Karpas-422 (cell line): Measurements from ENCODE around the gene YJU2. TPM values are rescaled to one million over a fixed set of nuclear protein-coding genes. Genes with fewer than 3 reads are reported as not detected.
"Not testable (repeated sequence)": the region's sequence is repeated elsewhere in the genome, so short reads cannot be mapped to it uniquely, and the experiment has no call there.

ENCODE experiments used
- DNase-seq: peaks from one replicate; pipeline ENCODE4 v3.0.0-alpha.2; 2015
- H2AFZ ChIP-seq: fragments of 200-600 bp; sonication (generic); 2 replicates; pipeline ENCODE4 v1.6.1; 2014; ENCODE audit warnings: antibody characterized with exemption, low read length, mixed read lengths
- H3K27ac ChIP-seq: fragments of 200-600 bp; sonication (generic); 2 replicates; pipeline ENCODE4 v1.5.1; 2014; ENCODE audit warnings: mild to moderate bottlenecking, low read length, moderate library complexity
- H3K27me3 ChIP-seq: fragments of 200-600 bp; sonication (generic); 2 replicates; pipeline ENCODE4 v1.6.1; 2014; ENCODE audit warnings: low read length, mixed read lengths
- H3K36me3 ChIP-seq: fragments of 200-600 bp; sonication (generic); 2 replicates; pipeline ENCODE4 v1.6.1; 2014; ENCODE audit warnings: low read length, mixed read lengths; ENCODE audit not compliant: insufficient read depth
- H3K4me1 ChIP-seq: fragments of 200-600 bp; sonication (generic); 2 replicates; pipeline ENCODE4 v1.6.1; 2014; ENCODE audit warnings: mild to moderate bottlenecking, low read length, mixed read lengths
- H3K4me2 ChIP-seq: fragments of 200-600 bp; sonication (generic); 2 replicates; pipeline ENCODE4 v1.6.1; 2014; ENCODE audit warnings: low read length, low read depth, mild to moderate bottlenecking; ENCODE audit not compliant: poor library complexity, severe bottlenecking
- H3K4me3 ChIP-seq: fragments of 200-600 bp; sonication (generic); 2 replicates; pipeline ENCODE4 v1.5.1; 2014; ENCODE audit warnings: mild to moderate bottlenecking, antibody characterized with exemption, low read length, mixed read lengths
- H3K79me2 ChIP-seq: fragments of 200-600 bp; sonication (generic); 2 replicates; pipeline ENCODE4 v1.6.1; 2014; ENCODE audit warnings: mild to moderate bottlenecking, low read length, mixed read lengths
- H3K9ac ChIP-seq: fragments of 200-600 bp; sonication (generic); 2 replicates; pipeline ENCODE4 v1.6.0; 2014; ENCODE audit warnings: low read length
- H3K9me2 ChIP-seq: fragments of 200-600 bp; sonication (generic), shearing (Covaris generic); replicated peaks from 2 replicates; pipeline ENCODE4 v1.6.0; 2014; ENCODE audit warnings: mild to moderate bottlenecking, low read length, moderate library complexity; ENCODE audit not compliant: insufficient read depth
- H3K9me3 ChIP-seq: fragments of 300-700, 200-600 bp; sonication (generic); 2 replicates; pipeline ENCODE4 v1.6.1; 2014; ENCODE audit warnings: low read length, mixed read lengths
- H4K20me1 ChIP-seq: fragments of 200-600 bp; sonication (generic); 2 replicates; pipeline ENCODE4 v1.6.1; 2014; ENCODE audit warnings: mild to moderate bottlenecking, antibody characterized with exemption, low read length, low read depth; ENCODE audit not compliant: insufficient read depth
- total RNA-seq: library from RNA; depleted of rRNA; stranded (reverse); fragments of >200 nt; shearing (Covaris generic); gene quantifications from 2 replicates; pipeline ENCODE4 v1.2.3, GENCODE V29; 2014; ENCODE audit warnings: low replicate concordance

Gene YJU2
- total RNA-seq, 1 experiment from 2014 or later: 5.6 TPM

DNA sequence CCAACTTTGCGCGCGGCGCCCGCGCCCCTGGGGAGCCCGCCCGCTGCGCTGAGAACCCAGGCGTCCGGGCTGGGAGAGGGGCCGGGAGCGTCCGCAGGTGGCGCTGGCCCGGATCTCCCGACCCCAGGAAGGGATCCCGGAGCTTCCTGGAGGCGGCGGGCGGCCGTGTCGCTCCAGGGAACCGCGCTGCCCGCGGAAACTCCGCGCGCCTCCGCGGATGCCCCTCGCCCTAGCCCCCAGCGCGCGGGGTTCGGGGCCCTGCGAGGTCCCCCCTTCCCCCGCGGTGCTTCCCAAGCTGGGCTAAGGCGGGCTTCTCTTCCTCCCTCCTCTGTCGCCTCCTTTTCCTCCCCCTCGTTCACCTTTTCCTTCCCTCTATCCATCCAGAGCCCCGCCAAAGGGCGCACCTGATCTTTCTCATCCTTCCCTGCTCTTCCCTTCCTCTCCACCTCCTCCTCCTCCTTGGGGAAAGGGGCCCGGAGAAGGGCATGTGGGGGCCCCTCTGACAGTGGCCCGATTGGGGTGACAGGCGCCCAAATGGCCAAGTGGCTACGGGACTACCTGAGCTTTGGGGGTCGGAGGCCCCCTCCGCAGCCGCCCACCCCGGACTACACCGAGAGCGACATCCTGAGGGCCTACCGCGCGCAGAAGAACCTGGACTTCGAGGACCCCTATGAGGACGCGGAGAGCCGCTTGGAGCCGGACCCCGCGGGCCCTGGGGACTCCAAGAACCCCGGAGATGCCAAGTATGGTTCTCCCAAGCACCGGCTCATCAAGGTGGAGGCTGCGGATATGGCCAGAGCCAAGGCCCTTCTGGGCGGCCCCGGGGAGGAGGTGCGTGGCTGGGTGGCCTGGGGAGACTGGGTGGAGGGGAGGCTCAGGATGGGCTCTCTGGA is 32.9 kb downstream of the YJU2 start:
- Histone ChIP-seq H3K36me3 (no peaks in the 10 kb centered on the region), H3K9ac (no peak overlapping the region), H3K27ac (no peak overlapping the region), H3K4me1 (no peaks in the 10 kb centered on the region), H2AFZ (no peak overlapping the region), H3K4me2 (no peak overlapping the region), H4K20me1 (no peaks in the 10 kb centered on the region), H3K9me3 (no peaks in the 10 kb centered on the region), H3K27me3 (no peaks in the 10 kb centered on the region), H3K9me2 (no peaks in the 10 kb centered on the region), H3K79me2 (no peaks in the 10 kb centered on the region), H3K4me3 (no peak overlapping the region)
- peak; percentile 34 for DNase-seq

DNA sequence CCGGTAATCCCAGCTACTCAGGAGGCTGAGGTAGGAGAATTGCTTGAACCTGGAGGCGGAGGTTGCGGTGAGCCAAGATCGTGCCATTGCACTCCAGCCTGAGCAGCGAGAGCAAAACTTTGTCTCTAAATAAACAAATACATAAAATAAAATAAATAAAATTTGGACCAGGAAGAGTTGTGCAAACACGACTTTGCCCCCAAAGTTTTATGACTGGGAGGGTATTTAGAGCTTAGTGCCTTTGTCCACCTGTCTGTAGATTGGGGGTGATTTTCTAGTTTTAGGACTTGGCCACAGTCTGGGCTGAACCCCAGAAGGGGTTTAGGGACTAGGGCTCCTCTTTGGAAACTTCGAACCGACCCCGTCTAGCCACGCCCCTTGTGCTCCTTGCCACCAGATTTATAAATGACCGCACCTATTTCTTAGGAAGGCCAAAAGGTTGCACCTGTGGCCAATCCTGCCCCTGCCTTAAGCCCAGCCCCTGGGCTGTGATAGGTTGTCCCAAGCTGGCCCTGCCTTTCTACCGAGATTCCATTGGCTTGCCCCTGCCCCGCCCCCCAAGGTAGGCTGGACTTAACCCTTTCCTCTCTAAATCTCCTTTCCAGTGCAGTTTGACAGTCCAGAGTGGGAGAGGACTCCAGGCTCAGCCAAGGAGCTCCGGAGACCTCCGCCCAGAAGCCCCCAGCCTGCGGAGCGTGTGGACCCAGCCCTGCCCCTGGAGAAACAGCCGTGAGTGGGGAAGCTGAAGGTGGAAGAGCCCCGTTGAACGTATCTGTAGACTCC is 37.5 kb downstream of the YJU2 start:
- no peaks in the 10 kb centered on the region for H3K79me2 ChIP-seq
- no peaks in the 10 kb centered on the region for H4K20me1 ChIP-seq
- no peak overlapping the region for H3K4me3 ChIP-seq
- no peak overlapping the region for H3K27ac ChIP-seq
- H2AFZ ChIP-seq: no peak overlapping the region
- H3K9me2 ChIP-seq: no peaks in the 10 kb centered on the region
- DNase-seq: peak; percentile 81
- H3K4me2 ChIP-seq: no peak overlapping the region
- no peaks in the 10 kb centered on the region for H3K4me1 ChIP-seq
- H3K27me3 ChIP-seq: no peaks in the 10 kb centered on the region
- no peak overlapping the region for H3K9ac ChIP-seq
- H3K9me3 ChIP-seq: no peaks in the 10 kb centered on the region
- H3K36me3 ChIP-seq: no peaks in the 10 kb centered on the region

DNA sequence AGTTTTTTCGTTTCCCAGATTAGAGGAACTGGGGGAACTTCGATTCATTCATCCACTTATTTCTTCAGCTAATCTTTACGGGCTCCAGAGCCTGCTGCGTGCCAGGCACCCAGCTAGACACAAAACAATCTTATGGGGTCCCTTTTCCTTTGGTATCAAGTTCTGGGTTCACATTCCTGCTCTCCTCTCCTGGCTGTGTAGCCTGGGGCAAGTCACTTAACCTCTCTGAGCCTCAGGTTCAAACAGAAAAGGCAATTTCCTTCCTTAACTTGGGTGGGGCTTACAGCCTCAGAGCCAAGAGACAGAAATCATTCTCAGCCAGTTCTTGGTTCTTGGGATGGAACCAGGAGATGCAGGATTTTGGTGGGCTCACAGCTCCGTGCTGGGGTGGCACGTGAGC is 38.1 kb downstream of the YJU2 start:
- no peaks in the 10 kb centered on the region for H3K9me2 ChIP-seq
- H3K27me3 ChIP-seq: no peaks in the 10 kb centered on the region
- DNase-seq: no peak
- no peak overlapping the region for H2AFZ ChIP-seq
- no peak overlapping the region for H3K4me3 ChIP-seq
- H3K79me2 ChIP-seq: no peaks in the 10 kb centered on the region
- no peak overlapping the region for H3K9ac ChIP-seq
- H4K20me1 ChIP-seq: no peaks in the 10 kb centered on the region
- no peak overlapping the region for H3K4me2 ChIP-seq
- no peaks in the 10 kb centered on the region for H3K9me3 ChIP-seq
- H3K27ac ChIP-seq: no peak overlapping the region
- H3K4me1 ChIP-seq: no peaks in the 10 kb centered on the region
- no peaks in the 10 kb centered on the region for H3K36me3 ChIP-seq

DNA sequence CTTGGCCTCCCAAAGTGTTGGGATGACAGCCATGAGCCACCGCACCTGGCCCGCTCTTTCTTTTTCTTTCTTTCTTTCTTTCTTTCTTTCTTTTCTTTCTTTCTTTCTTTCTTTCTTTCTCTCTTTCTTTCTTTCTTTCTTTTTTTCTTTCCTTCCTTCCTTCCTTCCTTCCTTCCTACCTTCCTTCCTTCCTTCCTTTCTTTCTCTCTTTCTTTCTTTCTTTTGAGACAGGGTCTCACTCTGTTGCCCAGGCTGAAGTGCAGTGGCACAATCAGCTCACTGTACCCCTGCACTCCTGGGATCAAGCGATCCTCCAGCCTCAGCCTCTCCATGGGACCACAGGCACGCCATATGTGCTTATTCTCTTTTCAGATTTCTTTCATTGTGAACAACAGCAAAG is 39.3 kb downstream of the YJU2 start:
- H3K79me2 ChIP-seq, H3K4me2 ChIP-seq, H3K4me1 ChIP-seq, H3K27me3 ChIP-seq, H3K9me3 ChIP-seq, H3K9ac ChIP-seq, H3K36me3 ChIP-seq, H3K9me2 ChIP-seq, H2AFZ ChIP-seq, H3K4me3 ChIP-seq, H4K20me1 ChIP-seq, H3K27ac ChIP-seq: not testable (repeated sequence)
- DNase-seq: peak; percentile 29

DNA sequence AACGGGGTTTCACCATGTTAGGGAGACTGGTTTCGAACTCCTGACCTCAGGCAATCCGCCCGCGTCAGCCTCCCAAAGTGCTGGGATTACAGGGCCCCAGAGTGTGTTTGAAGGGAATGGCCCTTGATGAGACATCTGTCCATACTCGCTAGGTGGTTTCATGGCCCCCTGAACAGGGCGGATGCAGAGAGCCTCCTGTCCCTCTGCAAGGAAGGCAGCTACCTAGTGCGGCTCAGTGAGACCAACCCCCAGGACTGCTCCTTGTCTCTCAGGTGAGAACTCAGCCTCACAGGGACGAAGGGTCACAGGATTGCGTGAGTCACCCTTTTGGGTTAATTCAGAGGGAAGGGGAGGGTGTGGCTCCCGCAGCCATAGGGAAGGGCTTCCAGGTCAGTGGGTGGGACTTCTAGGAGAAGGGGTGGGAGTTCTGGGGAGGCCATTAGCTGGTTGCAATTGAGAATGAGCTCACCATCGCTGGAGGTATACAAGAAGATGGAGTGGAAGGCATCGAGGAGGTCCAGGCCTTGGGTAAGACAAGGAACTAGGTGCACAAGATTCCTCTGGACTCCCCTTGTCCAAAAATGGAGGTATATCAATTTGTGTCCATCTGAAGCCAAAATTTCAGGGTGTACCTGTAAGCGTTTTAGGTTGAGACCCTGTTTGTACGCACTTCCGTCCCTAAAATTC is 41.4 kb downstream of the YJU2 start:
- H3K27me3 ChIP-seq: no peaks in the 10 kb centered on the region
- no peaks in the 10 kb centered on the region for H3K9me3 ChIP-seq
- no peaks in the 10 kb centered on the region for H3K79me2 ChIP-seq
- H3K36me3 ChIP-seq: no peaks in the 10 kb centered on the region
- no peak overlapping the region for H3K4me3 ChIP-seq
- no peak overlapping the region for H3K4me2 ChIP-seq
- H4K20me1 ChIP-seq: no peaks in the 10 kb centered on the region
- no peaks in the 10 kb centered on the region for H3K4me1 ChIP-seq
- no peak overlapping the region for H3K27ac ChIP-seq
- H3K9me2 ChIP-seq: no peaks in the 10 kb centered on the region
- no peak overlapping the region for H2AFZ ChIP-seq
- DNase-seq: peak; percentile 29
- no peak overlapping the region for H3K9ac ChIP-seq

DNA sequence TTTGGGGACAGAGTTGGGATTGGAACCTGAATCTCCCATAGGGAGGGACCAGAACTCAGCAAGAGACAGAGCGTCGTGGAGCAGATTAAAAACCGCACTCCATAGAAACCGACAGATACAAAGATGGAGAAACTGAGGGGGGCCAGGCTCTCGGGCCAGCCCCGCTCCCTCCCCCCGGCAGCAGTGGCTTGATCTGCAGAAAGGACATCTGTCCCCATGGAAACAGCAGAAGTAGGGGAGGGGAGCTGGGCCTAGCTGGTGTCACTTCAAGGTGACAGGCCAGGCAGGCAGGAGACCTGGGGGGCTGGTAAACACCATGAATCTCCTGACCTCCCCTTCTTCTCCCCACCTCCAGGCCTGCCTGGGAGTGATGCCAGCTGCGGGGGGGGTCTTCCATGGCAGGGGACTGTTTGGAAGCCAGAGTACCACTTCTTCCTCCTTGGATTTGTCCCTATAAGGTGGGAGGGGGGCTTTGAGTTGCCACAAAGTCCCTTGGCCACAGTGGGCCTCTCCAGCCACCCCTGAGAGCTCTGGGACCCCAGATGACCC is 44.4 kb downstream of the YJU2 start:
- Histone ChIP-seq H3K27ac (no peak overlapping the region), H3K4me3 (no peak overlapping the region), H3K4me2 (no peak overlapping the region), H3K9ac (no peak overlapping the region), H3K79me2 (no peaks in the 10 kb centered on the region), H3K27me3 (no peaks in the 10 kb centered on the region), H3K36me3 (no peaks in the 10 kb centered on the region), H2AFZ (no peak overlapping the region), H4K20me1 (no peaks in the 10 kb centered on the region), H3K9me2 (no peaks in the 10 kb centered on the region), H3K9me3 (no peaks in the 10 kb centered on the region), H3K4me1 (peaks cover 1% of the 10 kb centered on the region)
- DNase-seq: peak; percentile 35

DNA sequence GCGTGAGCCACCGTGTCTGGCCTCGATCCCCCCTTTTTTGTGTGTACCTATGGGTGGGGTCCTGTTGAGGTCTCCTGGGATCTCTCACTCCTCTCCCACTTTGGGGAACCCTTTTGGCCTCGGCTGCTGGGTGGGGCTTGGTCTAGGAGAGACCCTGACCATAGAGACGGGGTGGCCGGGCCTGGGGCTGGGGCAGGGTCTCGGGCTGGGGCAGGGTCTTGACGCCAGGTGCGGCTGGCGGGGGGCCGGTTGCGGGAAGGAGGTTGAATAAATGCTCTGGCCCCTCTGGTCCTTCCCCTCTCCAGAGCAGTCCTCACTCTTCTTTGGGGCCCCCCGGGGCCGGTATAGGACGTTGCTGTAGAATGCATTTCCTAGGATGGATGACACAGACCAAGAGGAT is 45.6 kb downstream of the YJU2 start:
- H3K27me3 ChIP-seq: no peaks in the 10 kb centered on the region
- no peaks in the 10 kb centered on the region for H3K36me3 ChIP-seq
- no peaks in the 10 kb centered on the region for H3K9me3 ChIP-seq
- no peaks in the 10 kb centered on the region for H3K9me2 ChIP-seq
- H3K4me1 ChIP-seq: peaks cover 7% of the 10 kb centered on the region
- H3K79me2 ChIP-seq: no peaks in the 10 kb centered on the region
- H4K20me1 ChIP-seq: no peaks in the 10 kb centered on the region
- H3K4me2 ChIP-seq: no peak overlapping the region
- no peak overlapping the region for H2AFZ ChIP-seq
- DNase-seq: no peak
- no peak overlapping the region for H3K9ac ChIP-seq
- no peak overlapping the region for H3K4me3 ChIP-seq
- no peak overlapping the region for H3K27ac ChIP-seq

DNA sequence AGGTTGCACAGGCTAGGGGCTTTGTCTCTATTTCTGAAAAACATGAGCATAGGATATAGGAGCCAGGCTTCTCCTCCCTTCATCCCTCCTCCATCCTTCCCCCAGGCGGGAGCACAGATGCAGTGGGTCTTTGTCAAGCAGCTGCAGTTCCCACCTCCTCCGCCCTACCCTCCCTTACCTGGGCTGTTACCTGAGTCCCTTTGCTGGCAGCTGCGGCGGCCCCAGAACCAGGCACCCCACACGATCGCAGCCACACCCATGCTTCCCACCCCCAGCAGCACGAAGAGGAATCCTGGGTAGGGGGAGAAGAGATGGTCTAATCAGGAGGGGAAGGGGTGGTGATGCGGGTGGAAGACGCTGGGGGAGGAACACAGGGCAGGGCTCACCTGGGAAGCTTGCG is 47.5 kb downstream of the YJU2 start:
- no peaks in the 10 kb centered on the region for H3K36me3 ChIP-seq
- no peak overlapping the region for H3K9ac ChIP-seq
- H3K9me3 ChIP-seq: no peaks in the 10 kb centered on the region
- no peak overlapping the region for H3K27ac ChIP-seq
- H3K79me2 ChIP-seq: no peaks in the 10 kb centered on the region
- H3K4me1 ChIP-seq: peaks cover 7% of the 10 kb centered on the region
- H2AFZ ChIP-seq: no peak overlapping the region
- H3K4me2 ChIP-seq: no peak overlapping the region
- DNase-seq: no peak
- no peaks in the 10 kb centered on the region for H3K9me2 ChIP-seq
- no peaks in the 10 kb centered on the region for H4K20me1 ChIP-seq
- no peaks in the 10 kb centered on the region for H3K27me3 ChIP-seq
- no peak overlapping the region for H3K4me3 ChIP-seq
